ENCODE data around the gene CYBRD1.
A peak's percentile ranks its signal among the peaks of the same experiment; 100 is the strongest.
"Not testable (repeated sequence)": the region's sequence is repeated elsewhere in the genome, so short reads cannot be mapped to it uniquely, and the experiment has no call there.

Gene CYBRD1

DNA sequence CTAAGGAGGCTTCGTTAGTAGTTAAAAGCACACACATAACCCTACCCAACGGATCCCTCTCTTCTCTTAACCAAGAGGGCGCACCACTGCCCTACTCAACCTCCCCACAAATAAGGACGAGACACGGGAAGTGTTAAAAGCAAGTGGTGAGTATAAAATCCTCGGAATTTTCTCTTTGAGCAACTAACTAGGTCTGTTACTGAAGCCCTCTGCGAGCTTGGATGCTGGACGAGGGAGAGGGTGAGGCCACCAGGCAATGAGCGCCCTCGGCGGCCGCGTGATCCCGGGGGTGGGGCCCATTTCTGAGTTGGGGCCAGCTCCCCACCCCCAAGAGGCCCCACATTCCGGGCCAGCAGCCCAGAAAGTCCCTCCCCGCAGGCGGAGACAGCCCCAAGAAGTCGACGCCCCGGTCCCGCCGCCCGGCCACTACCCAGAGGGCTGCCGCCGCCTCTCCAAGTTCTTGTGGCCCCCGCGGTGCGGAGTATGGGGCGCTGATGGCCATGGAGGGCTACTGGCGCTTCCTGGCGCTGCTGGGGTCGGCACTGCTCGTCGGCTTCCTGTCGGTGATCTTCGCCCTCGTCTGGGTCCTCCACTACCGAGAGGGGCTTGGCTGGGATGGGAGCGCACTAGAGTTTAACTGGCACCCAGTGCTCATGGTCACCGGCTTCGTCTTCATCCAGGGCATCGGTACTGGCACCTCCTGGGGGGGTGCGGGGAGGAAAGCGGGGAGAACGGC, at the start of gene CYBRD1:
Gene CYBRD1 (plus strand): TSS at position 423 of the 736 bp plus-strand sequence. CDS start 72 bp downstream, at position 495.
- DNase-seq = peak; percentile 70 to 93

GRCh38 chr2:171475979-171476378, 46.3 kb upstream of the CYBRD1 start:
- DNase-seq = no peak

DNA sequence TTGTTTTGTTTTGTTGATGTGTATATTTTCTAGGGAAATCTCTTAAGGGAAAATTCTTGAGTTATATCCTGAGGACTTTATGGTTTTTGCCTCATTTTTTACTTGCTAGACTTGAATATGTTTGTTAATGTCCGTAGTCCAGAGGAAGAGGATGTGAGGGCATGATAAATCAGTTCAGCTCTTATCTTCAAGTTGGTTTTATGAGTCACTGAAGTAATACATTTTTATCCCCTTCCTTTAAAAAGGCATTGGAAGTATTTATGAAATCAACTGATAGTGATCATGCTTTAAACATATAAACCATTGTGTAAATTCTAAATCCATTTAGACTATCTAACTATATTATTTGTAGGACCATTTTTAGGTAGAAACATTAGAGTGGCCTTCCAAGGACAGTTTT, 43.9 kb upstream of the CYBRD1 start:
- DNase-seq = no peak

DNA sequence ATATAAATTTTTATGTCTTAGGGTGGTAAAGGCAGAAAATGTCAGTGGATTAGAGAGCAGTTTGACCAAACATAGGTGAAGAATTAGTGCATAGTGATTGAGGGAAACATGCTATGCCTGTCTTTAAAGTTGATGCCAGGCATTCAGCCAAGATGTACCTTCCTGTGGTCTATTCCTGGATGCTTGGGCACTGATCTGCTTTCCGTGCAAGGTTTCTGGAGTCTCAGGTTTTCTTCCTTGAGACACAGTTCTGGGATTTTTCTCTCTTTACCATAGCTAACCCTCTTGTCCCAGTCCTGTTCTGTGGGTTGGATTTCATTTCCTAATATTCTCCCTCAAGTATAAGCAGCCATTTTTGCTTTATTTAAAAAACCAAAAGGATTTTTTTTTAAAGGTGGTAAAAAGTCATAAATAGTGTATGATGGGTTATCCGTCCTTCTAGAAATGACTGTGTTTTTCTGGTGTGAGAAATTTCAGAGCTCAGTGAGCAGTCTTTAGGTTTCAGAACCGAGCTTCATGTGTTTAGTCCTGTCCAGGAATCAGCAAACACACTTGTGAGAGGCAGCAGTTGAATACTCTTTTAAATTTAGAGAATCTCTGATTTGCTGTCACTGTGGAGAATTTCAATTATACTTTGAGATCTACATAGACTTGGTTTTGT, 43.0 kb upstream of the CYBRD1 start:
- DNase-seq = no peak

DNA sequence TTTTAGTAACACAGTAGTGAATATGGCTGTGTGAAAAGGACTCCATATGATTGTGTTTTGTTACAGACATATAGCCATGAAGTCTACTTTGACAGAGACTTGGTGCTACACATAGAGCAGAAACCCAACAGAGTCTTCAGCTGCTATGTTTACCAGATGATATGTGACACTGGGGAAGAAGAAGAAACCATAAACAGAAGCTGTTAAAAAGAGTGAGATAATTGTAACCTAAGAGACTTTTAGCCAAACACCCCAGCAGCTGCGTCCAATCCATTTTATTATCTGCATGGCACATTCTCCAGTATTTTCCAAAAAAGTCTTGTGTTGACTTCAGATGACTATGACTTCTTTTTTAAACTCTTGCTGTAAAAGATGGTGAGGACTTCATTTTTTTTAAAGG, 41.4 kb upstream of the CYBRD1 start:
- no peak for DNase-seq

DNA sequence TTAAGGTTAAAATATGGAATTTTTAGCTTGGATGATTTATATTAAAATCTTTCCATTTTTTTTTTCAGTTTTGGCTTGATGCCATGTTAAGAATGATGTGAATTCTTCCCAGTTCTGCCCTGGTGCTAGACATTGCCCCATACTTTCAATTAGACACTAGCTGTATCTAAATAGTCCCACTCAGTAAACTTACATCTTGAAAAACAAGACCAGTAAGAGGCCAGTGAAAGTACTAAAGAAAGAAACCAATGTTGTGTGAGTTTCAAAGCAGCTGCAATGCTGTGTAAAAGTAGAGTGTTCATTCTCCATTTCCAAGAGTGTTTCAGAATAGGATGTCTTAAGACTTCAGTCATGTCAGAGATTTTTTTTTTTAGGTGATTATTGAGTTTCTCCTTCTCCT, 40.0 kb upstream of the CYBRD1 start:
- no peak for DNase-seq

DNA sequence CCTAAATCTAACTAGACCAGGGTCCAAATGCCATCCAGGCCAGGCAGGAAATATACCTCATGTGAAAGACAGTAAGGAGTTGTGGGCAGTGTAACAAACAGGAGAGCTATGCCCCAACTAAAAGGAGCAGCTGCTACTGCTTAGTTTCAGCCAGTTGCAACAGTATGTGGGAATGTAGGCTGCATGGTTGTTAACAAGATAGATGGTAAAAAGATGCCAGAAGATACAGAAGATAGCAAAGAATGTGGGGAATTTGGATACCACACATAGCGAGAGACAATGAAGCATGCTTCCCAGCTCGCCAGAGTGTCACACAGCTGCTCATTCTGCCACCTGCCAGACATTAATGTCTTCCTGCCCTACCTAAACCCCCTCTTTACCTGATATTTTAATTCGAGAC, 39.4 kb upstream of the CYBRD1 start:
- no peak for DNase-seq

- no peak for DNase-seq
These were observed 38.5 kb upstream of the CYBRD1 start for GRCh38 chr2:171483793-171484192.

DNA sequence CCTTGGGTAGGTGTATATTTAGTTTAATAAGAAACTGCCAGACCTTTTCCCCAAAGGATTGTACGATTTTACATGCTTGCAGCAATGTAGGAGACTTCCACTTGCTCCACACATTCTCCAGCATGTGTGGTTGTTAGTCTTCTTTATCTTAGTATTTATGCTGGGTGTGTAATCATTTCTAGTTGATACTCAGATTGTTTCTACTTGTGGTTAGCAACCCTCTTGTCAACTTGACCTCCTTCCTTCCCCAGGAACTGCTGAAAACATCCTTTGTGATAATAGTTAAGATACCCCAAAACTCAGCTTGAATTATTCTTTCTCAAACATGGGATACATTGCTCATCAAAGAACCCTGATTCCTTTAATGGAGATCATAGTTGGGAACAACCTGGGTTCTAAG, 37.2 kb upstream of the CYBRD1 start:
- no peak for DNase-seq

DNA sequence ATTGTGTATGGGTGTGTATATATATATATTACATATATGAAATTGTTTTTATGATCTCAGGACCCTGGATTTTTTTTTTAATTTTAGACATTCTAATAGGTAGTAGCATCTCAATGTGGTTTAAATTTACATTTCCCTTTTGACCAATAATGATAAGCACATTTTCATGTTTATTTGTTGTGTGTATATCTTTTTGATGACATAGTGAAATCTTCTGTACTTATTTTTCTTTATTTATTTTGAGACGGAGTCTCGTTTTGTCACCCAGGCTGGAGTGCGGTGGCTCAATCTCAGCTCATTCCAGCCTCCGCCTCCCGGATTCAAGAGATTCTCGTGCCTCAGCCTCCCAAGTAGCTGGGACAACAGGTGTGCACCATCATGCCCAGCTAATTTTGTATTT, 35.1 kb upstream of the CYBRD1 start:
- no peak for DNase-seq

GRCh38 chr2:171487803-171488259, 34.4 kb upstream of the CYBRD1 start:
- no peak for DNase-seq

DNA sequence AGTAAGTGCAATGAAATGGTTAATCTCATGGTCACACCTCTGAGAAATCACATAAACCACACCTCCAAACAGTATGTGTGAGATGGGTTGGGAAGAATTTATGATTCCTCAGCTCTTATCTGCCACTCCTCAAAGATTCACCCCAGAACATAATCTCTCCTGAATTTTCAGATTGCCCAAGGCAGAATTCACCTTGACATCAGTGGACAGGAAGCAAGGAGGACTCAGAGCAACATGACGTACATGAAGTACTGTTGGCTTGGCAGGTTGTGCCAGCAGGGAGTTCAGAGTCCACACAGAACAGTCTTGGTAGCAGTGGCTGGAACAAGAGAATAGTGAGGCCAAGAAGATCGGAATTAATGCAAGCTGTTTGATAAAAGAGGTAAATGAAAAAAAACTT, 31.7 kb upstream of the CYBRD1 start:
- DNase-seq = no peak

- DNase-seq = no peak
These were observed 31.0 kb upstream of the CYBRD1 start for GRCh38 chr2:171491292-171491691.

GRCh38 chr2:171492664-171493063, 29.6 kb upstream of the CYBRD1 start:
- DNase-seq = no peak

- DNase-seq = not testable (repeated sequence)
These were observed 24.6 kb upstream of the CYBRD1 start for GRCh38 chr2:171497664-171498063.

DNA sequence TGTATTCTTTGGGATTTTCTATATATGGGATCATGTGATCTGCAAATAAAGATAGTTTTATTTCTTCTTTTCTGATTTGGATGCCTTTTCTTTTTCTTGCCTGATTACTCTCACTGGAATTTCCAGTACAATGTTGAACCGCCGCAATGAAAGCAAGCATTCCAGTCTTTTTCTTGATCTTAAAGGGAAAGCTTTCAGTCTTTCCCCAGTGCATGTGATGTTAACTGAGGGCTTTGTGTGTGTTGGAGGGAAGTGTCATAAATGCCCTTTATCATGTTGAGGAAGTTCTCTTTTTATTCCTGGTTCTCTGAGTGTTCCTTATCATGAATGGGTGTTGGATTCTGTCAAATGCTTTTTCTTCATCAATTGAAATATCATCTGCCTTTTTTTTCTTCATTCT, 16.9 kb upstream of the CYBRD1 start:
- DNase-seq = no peak

DNA sequence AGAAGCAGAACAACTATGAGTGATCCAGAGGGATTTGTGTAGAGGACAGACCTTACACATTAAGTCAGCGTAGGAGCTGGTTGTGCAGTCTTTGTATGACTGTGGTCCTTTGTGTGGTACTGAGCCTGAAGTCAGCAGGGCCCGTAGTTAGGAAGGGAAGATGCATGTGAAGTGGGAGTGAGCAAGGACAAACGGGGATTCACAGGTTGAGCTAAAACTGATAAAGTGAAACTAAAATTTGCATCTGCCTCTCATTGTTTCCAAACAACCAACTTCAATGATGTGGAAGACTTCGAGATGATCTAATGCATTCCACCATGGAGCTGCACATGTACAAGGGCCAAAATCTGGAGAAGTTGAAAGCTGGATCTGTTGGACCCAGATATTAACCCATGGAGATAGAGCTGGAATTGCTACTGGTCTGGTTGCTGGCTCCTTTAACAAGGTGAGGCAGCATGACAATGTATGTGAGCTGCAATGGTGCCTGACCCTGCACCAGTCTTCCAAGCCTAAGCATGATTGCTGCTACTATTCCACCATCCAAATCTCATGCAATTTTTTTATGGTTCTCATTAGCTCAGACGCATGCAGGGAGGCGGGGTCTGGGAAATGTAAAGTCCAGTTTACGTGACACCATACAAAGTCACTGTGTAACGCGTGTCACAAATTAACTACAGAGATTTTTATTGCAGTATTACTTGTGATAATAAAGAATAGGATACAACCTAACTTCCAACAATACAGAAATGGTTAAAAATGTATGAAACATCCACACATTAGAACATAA, 12.1 kb upstream of the CYBRD1 start:
- DNase-seq = no peak

DNA sequence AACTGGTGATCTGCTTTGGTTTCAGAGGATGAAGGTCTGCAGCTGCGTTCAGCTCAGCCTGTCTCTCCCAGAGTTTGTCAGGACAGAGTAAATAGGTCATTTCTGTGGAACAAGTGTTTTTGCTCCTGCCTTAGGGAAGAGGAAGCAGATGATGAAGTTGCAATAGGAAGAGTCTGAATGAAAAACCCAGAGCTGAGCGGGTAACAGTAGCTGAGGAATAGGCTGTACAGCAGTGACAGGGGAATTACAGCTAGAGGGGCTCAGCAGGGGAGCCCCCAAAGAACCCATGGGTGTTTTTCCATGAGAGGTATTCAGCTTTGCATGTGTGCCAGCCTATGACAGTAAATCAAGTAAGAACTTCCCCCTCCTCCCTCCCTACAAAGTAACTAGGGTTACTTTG, 10.3 kb upstream of the CYBRD1 start:
- DNase-seq = no peak

DNA sequence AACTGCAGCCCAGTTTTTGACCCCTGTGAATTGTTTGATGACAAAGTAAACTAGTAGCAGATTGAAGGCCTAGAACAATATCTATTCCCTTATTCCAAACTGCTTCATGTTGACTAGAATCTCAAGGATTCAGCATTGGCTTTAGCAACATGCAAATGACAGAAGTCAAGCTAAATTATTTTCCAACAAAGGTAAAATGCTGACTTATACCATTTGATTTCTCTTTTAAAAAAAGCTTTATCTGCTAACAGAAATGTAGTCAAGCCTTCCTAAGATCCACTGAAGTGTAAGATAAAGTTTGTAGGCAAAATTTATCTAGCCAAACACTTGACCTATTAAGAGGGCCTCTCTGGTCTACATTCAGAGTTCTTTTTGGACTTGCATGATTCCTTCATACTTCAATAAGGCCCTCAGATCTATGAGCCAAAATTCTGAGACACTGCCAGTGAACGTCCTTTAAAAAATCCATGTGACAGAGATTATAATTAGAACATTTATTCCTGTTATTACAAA, 9.5 kb upstream of the CYBRD1 start:
- DNase-seq = no peak

DNA sequence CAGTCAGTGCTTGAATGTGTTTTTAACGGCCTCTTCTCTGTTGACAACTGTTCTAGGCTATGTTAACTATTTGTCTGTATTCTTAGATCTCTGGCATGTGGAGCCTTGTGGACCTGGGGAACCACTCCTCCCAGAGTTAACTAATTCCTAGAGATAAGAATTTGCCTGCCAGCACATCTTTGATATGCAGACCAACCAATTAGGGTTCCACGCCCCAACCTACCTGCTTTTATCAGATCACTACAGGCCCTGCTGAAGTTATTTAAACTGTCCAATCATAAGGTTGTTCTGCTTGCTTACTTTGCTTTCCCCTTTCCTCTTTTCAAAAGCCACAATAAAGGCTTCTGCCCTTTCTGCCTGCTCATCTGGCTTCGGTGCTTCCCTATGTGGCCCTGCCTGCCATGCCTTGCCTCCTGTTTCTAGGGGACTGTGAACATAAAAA, 8.5 kb upstream of the CYBRD1 start:
- DNase-seq = no peak

DNA sequence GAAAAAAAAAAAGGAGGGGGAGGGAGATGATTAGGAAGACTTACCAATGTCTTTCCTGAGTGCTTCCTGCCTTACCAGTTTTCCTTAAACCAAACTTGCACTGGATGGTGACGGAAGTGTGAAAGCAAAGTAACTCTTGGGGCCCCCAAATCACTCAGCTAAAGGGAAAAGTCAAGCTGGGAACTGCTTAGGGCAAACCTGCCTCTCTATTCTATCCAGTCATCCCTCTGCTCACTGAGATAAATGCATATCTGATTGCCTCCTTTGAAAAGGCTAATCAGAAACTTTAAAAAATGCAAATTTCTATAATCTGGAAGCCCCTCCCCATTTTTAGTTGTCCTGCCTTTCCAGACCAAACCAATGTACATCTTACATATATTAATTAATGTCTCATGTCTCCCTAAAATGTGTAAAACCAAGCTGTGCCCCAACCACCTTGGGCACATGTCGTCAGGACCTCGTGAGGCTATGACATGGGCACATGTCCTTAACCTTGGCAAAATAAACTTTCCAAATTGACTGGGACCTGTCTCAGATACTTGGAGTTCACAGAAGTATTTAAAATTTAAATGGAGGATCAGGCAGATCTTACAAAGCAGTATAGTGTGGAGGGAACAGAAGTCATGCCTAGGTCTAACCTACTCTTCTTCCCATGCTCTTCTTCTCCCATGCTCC, 7.2 kb upstream of the CYBRD1 start:
- no peak for DNase-seq

DNA sequence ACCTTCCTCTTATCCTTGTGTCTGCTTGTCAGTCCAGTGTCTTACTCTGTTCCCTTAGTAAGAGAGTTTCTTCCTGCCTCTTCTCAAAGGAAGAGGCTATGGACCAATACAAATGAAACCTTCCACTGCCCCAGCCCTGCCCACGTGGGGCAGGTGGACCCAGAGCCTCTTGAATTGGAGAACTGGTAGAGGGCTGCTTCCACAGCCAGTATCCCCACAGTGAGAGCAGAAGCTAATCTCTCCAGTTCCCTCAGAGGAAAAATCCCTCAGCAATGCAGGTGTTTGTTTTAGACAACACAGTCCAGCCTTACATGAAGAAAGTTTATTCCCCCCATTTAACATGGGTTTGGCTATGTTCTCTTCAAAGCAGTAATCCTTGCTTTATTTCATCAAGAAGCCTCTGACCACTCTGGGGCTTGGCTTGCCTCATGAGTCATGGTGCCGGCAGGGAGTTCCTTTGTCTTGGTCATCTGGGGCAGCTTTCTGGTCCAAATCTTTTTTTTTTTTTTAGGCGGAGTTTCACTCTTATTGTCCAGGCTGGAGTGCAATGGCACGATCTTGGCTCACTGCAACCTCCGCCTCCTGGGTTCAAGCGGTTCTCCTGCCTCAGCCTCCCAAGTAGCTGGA, 6.5 kb upstream of the CYBRD1 start:
- DNase-seq = no peak
